GM12892 (cell line): ENCODE data around the gene SQOR.

ENCODE experiments used
- POLR2A ChIP-seq: IDR thresholded peaks from 2 replicates; pipeline ENCODE4 v1.6.1; 2011; ENCODE audit warnings: low read depth, low read length, control low read depth
- POLR2AphosphoS5 ChIP-seq: IDR thresholded peaks from 2 replicates; pipeline ENCODE4 v1.6.1; 2011; ENCODE audit warnings: low read depth, low read length, control low read depth
- TAF1 ChIP-seq: IDR thresholded peaks from 2 replicates; pipeline ENCODE4 v1.6.1; 2011; ENCODE audit warnings: low read depth, mild to moderate bottlenecking, control low read depth, low read length, borderline replicate concordance

- no peak for TF ChIP-seq POLR2AphosphoS5
- TF ChIP-seq TAF1 = no peak
- TF ChIP-seq POLR2A = no peak
Measured at GRCh38 chr15:45702041-45702440, 67.2 kb downstream of the SQOR start.
